ENCODE measurements around the gene TDRD12. TPM values are rescaled to one million over a fixed set of nuclear protein-coding genes. Genes with fewer than 3 reads are reported as not detected.

Gene TDRD12
- total RNA-seq, 1 experiment from 2014 or later = 1.3 TPM

- TF ChIP-seq ZSCAN18 (CRISPR knock-in tag; IDR thresholded peaks at IDR 0.05) = no peak
- no peak for TF ChIP-seq USF1 (CRISPR knock-in tag; IDR thresholded peaks at IDR 0.05)
- TF ChIP-seq CDX4 (CRISPR knock-in tag; IDR thresholded peaks at IDR 0.05; ENCODE audit: borderline replicate concordance) = no peak
- no peak for TF ChIP-seq ETV6 (CRISPR knock-in tag; IDR thresholded peaks at IDR 0.05)
- no peak for TF ChIP-seq E2F1 (CRISPR knock-in tag; IDR thresholded peaks at IDR 0.05)
- TF ChIP-seq NR3C1 (CRISPR knock-in tag; conservative IDR thresholded peaks at IDR 0.05; ENCODE audit: low read depth) = no peak
- no peak for TF ChIP-seq ZNF671 (CRISPR knock-in tag; IDR thresholded peaks at IDR 0.05)
- TF ChIP-seq USF2 (CRISPR knock-in tag; IDR thresholded peaks at IDR 0.05) = no peak
- no peak for TF ChIP-seq PREB (CRISPR knock-in tag; IDR thresholded peaks at IDR 0.05; ENCODE audit: borderline replicate concordance)
These were observed 109.2 kb downstream of the TDRD12 start (continued) for GRCh38 chr19:32828643-32829344.

- no peak for ATAC-seq
- POLR2A ChIA-PET = no interaction called here
- no peak for DNase-seq (ENCODE audit: low spot score)
- CTCF ChIA-PET = no interaction called here
- no peak overlapping the region for H3K27ac Mint-ChIP-seq
- no peak overlapping the region for H3K4me3 Mint-ChIP-seq
- no peaks in the 10 kb centered on the region for H3K9me3 Mint-ChIP-seq
- peaks cover 25% of the 10 kb centered on the region for H3K4me1 Mint-ChIP-seq
- H3K27me3 Mint-ChIP-seq (ENCODE audit: low read depth) = no peaks in the 10 kb centered on the region
- H3K36me3 Mint-ChIP-seq = no peaks in the 10 kb centered on the region
- TF ChIP-seq ZNF121 (CRISPR knock-in tag; IDR thresholded peaks at IDR 0.05) (no peak), SMAD4 (CRISPR knock-in tag; IDR thresholded peaks at IDR 0.05) (no peak), KAT7 (CRISPR knock-in tag; IDR thresholded peaks at IDR 0.05; ENCODE audit: borderline replicate concordance) (no peak), FOXP4 (CRISPR knock-in tag; IDR thresholded peaks at IDR 0.05) (no peak), GABPB1 (CRISPR knock-in tag; IDR thresholded peaks at IDR 0.05) (no peak), ATF6 (CRISPR knock-in tag; IDR thresholded peaks at IDR 0.05) (no peak), CBFB (CRISPR knock-in tag; IDR thresholded peaks at IDR 0.05; ENCODE audit: low read depth) (no peak), SOX15 (CRISPR knock-in tag; IDR thresholded peaks at IDR 0.05) (no peak), HMGXB4 (CRISPR knock-in tag; IDR thresholded peaks at IDR 0.05) (no peak), TEAD4 (CRISPR knock-in tag; IDR thresholded peaks at IDR 0.05) (no peak)
These were observed 109.9 kb downstream of the TDRD12 start for GRCh38 chr19:32829345-32829896.
